Keratinocyte (primary cell): Measurements from ENCODE around the gene HTD2. TPM values are rescaled to one million over a fixed set of nuclear protein-coding genes. Genes with fewer than 3 reads are reported as not detected.

Source experiments
- DNase-seq: peaks from one replicate; pipeline ENCODE4 v3.0.0-alpha.2; 2011; ENCODE audit warnings: low read depth, missing footprints, low spot score
- FAIRE-seq: peaks from 2 replicates; lab custom pipeline; 2011; peaks lifted over from hg19 to GRCh38; lab: Jason Lieb, UNC
- H2AFZ ChIP-seq: 2 replicates; pipeline ENCODE4 v1.6.0; 2012; ENCODE audit warnings: low read length, control low read depth, inconsistent platforms; ENCODE audit not compliant: control insufficient read depth
- H3K27ac ChIP-seq: 2 replicates; pipeline ENCODE4 v1.5.1; 2011; ENCODE audit warnings: low read length; ENCODE audit not compliant: control insufficient read depth, insufficient read depth
- H3K27me3 ChIP-seq: 3 replicates; pipeline ENCODE4 v1.6.0; 2011; ENCODE audit warnings: low read length; ENCODE audit not compliant: control insufficient read depth, insufficient read depth; ENCODE audit errors: extremely low read depth
- H3K36me3 ChIP-seq, 2 experiments: 2 replicates in 1 of 2; 3 replicates in 1 of 2; pipeline ENCODE4 v1.5.1; 2011; ENCODE audit warnings: low read length in 2 of 2, mild to moderate bottlenecking in 1 of 2; ENCODE audit not compliant: control insufficient read depth in 2 of 2, insufficient read depth in 2 of 2; ENCODE audit errors: extremely low read depth in 1 of 2
- H3K4me1 ChIP-seq: 3 replicates; pipeline ENCODE4 v1.5.1; 2011; ENCODE audit warnings: low read length; ENCODE audit not compliant: control insufficient read depth, insufficient read depth; ENCODE audit errors: extremely low read depth
- H3K4me2 ChIP-seq: 3 replicates; pipeline ENCODE4 v1.6.0; 2011; ENCODE audit warnings: low read depth, low read length; ENCODE audit not compliant: control insufficient read depth, insufficient read depth; ENCODE audit errors: extremely low read depth
- H3K4me3 ChIP-seq, 3 experiments: fragments of 200-600 bp in 1 of 3; sonication (generic) in 1 of 3; 2 replicates in 2 of 3; 3 replicates in 1 of 3; pipeline ENCODE4 v1.5.1; 2011 to 2016; ENCODE audit warnings: low read length in 3 of 3, mild to moderate bottlenecking in 3 of 3, control low read depth in 2 of 3, inconsistent platforms in 1 of 3, low read depth in 1 of 3, mixed read lengths in 1 of 3, mixed run types in 1 of 3, moderate library complexity in 1 of 3; ENCODE audit not compliant: control insufficient read depth in 2 of 3, insufficient read depth in 2 of 3; ENCODE audit errors: extremely low read depth in 1 of 3
- H3K79me2 ChIP-seq: 2 replicates; pipeline ENCODE4 v1.6.0; 2012; ENCODE audit warnings: low read length; ENCODE audit not compliant: control insufficient read depth, insufficient read depth
- H3K9ac ChIP-seq: 3 replicates; pipeline ENCODE4 v1.6.0; 2011; ENCODE audit warnings: low read length; ENCODE audit not compliant: control insufficient read depth, insufficient read depth; ENCODE audit errors: extremely low read depth
- H3K9me1 ChIP-seq: 3 replicates; pipeline ENCODE4 v1.6.0; 2011; ENCODE audit warnings: low read length; ENCODE audit not compliant: control insufficient read depth, insufficient read depth; ENCODE audit errors: extremely low read depth
- H3K9me3 ChIP-seq: 2 replicates; pipeline ENCODE4 v1.5.1; 2012; ENCODE audit warnings: low read depth, low read length; ENCODE audit not compliant: control insufficient read depth
- H4K20me1 ChIP-seq: 3 replicates; pipeline ENCODE4 v1.6.0; 2011; ENCODE audit warnings: low read length; ENCODE audit not compliant: control insufficient read depth, insufficient read depth; ENCODE audit errors: extremely low read depth
- EZH2 ChIP-seq: IDR thresholded peaks from one replicate; pipeline ENCODE4 v1.6.1; 2012; ENCODE audit warnings: inconsistent platforms, mild to moderate bottlenecking, low read length, moderate library complexity
- dilution Hi-C: fragments of 300-500 bp; cut with MboI; formaldehyde crosslinking; loops from one replicate; pipeline ENCODE4 v1.7.0; 2020; ENCODE audit warnings: low sequenced_read_pairs; ENCODE audit not compliant: extremely low pct_ligation_motif_present
- polyA plus RNA-seq, 5 experiments: library from polyadenylated mRNA; depleted of rRNA in 3 of 5; stranded (reverse) in 3 of 5; stranded (forward) in 1 of 5; unstranded in 1 of 5; fragments of >200 nt; gene quantifications; 1 replicate in 1 of 5; 2 replicates in 3 of 5; 3 replicates in 1 of 5; pipeline versions ENCODE4 v1.2.1 to v1.2.3, GENCODE V29; 2011 to 2012; ENCODE audit warnings: missing spikeins in 2 of 5, low read depth in 1 of 5, low replicate concordance in 1 of 5
- TF ChIP-seq, protein P1 (sequence below), 3 experiments: IDR thresholded peaks in 1 of 3; conservative IDR thresholded peaks in 1 of 3; optimal IDR thresholded peaks in 1 of 3; 2 replicates in 2 of 3; 3 replicates in 1 of 3; pipeline versions ENCODE3 to v1.5.1; 2011; ENCODE audit warnings: low read length in 3 of 3, mild to moderate bottlenecking in 3 of 3, moderate library complexity in 2 of 3, control low read depth in 1 of 3, inconsistent platforms in 1 of 3; ENCODE audit not compliant: insufficient read depth in 2 of 3; ENCODE audit errors: extremely low read depth in 1 of 3

The HTD2 gene
- polyA plus RNA-seq, 1 donor (not counting 4 experiments of a cell fraction or from before 2014, with no cell fraction given) = 12.5 TPM

DNA sequence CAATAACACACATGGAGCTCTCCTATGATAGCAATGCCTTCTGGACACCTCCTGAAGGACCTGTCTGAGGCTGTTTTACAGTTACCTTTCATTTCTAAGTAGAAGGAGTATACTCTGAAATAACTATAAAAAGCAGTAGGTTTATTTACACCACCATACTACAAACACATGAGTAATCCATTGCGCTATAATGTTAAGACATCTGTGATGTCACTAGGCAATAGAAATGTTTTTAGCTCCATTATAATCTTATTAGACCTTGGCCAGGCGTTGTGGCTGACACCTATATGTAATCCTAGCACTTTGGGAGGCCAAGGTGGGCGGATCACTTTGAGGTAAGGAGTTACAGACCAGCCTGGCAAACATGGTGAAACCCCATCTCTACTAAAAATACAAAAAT is 51.1 kb downstream of the HTD2 start:
- H3K9ac ChIP-seq = no peak overlapping the region
- no peak overlapping the region for H3K4me2 ChIP-seq
- no peak overlapping the region for H2AFZ ChIP-seq
- dilution Hi-C loops = no loop called here
- no peaks in the 10 kb centered on the region for H3K36me3 ChIP-seq
- FAIRE-seq (no peak), DNase-seq (no peak)
- H3K79me2 ChIP-seq = no peaks in the 10 kb centered on the region
- no peak overlapping the region for H3K4me3 ChIP-seq
- no peaks in the 10 kb centered on the region for H3K27me3 ChIP-seq
- TF ChIP-seq, protein P1, sequence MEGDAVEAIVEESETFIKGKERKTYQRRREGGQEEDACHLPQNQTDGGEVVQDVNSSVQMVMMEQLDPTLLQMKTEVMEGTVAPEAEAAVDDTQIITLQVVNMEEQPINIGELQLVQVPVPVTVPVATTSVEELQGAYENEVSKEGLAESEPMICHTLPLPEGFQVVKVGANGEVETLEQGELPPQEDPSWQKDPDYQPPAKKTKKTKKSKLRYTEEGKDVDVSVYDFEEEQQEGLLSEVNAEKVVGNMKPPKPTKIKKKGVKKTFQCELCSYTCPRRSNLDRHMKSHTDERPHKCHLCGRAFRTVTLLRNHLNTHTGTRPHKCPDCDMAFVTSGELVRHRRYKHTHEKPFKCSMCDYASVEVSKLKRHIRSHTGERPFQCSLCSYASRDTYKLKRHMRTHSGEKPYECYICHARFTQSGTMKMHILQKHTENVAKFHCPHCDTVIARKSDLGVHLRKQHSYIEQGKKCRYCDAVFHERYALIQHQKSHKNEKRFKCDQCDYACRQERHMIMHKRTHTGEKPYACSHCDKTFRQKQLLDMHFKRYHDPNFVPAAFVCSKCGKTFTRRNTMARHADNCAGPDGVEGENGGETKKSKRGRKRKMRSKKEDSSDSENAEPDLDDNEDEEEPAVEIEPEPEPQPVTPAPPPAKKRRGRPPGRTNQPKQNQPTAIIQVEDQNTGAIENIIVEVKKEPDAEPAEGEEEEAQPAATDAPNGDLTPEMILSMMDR (optimal IDR thresholded peaks at IDR 0.05 in 1 of 3, IDR thresholded peaks at IDR 0.05 in 1 of 3, conservative IDR thresholded peaks at IDR 0.05 in 1 of 3; ENCODE audit: extremely low read depth in 1 of 3, insufficient read depth in 2 of 3, low read length in 3 of 3) = no peak
- TF ChIP-seq EZH2 = no peak
- H3K27ac ChIP-seq = no peak overlapping the region
- H3K9me3 ChIP-seq = no peaks in the 10 kb centered on the region
- peaks cover 3% of the 10 kb centered on the region for H4K20me1 ChIP-seq
- H3K9me1 ChIP-seq = peaks cover 2% of the 10 kb centered on the region
- peaks cover 8% of the 10 kb centered on the region for H3K4me1 ChIP-seq

DNA sequence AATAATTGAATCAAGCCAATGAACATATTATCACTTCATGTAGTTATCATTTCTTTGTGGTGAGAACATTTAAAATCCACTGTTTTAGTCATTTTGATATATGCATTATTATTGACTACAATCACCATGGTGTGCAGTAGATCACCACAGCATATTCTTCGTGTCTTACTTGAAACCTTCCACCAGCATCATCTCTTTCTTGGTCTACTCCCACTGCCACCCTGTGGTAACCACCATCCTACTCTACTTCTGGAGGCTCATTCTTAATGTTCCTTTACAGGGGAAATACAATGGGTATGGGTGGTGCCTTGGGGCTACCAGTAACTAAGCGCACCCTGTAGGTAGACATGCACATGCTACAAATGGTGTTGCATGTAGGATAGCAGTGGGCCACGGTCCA is 51.8 kb downstream of the HTD2 start:
- H3K79me2 ChIP-seq = no peaks in the 10 kb centered on the region
- no peak overlapping the region for H3K4me2 ChIP-seq
- H3K9me3 ChIP-seq = no peaks in the 10 kb centered on the region
- peaks cover 3% of the 10 kb centered on the region for H4K20me1 ChIP-seq
- no peaks in the 10 kb centered on the region for H3K36me3 ChIP-seq
- H3K27ac ChIP-seq = no peak overlapping the region
- TF ChIP-seq, protein P1 (optimal IDR thresholded peaks at IDR 0.05 in 1 of 3, IDR thresholded peaks at IDR 0.05 in 1 of 3, conservative IDR thresholded peaks at IDR 0.05 in 1 of 3; ENCODE audit: extremely low read depth in 1 of 3, insufficient read depth in 2 of 3, low read length in 3 of 3) = no peak
- TF ChIP-seq EZH2 = no peak
- no peak overlapping the region for H3K4me3 ChIP-seq
- DNase-seq (no peak), FAIRE-seq (no peak)
- H2AFZ ChIP-seq = no peak overlapping the region
- peaks cover 8% of the 10 kb centered on the region for H3K4me1 ChIP-seq
- dilution Hi-C loops = no loop called here
- H3K27me3 ChIP-seq = no peaks in the 10 kb centered on the region
- no peak overlapping the region for H3K9ac ChIP-seq
- peaks cover 2% of the 10 kb centered on the region for H3K9me1 ChIP-seq
